WTC11 (cell line): ENCODE results near the gene CTNNAL1. TPM values are rescaled to one million over a fixed set of nuclear protein-coding genes. Genes with fewer than 3 reads are reported as not detected.

Experiments used
- ATAC-seq: fragments of 200-7000 bp; cut with Tn5 transposase; 2 replicates; pipeline ENCODE4 v1.10.0; 2021; ENCODE audit warnings: mild to moderate bottlenecking, moderate library complexity
- CTCF ChIA-PET: fragments of 300-600 bp; sonication (Branson Sonifier 250); formaldehyde crosslinking; loops from one replicate; lab custom pipeline; 2021; ENCODE audit warnings: antibody characterized with exemption; lab: Charles Lee
- POLR2A ChIA-PET: fragments of 350-600 bp; sonication (Branson Sonifier 250); formaldehyde crosslinking; loops from one replicate; lab custom pipeline; 2021; ENCODE audit warnings: antibody characterized with exemption; lab: Charles Lee
- DNase-seq: peaks from one replicate; pipeline ENCODE4 v3.0.0; 2021; ENCODE audit warnings: low spot score
- H3K27ac Mint-ChIP-seq: 2 replicates; pipeline ENCODE4 v1.8.0; 2021; ENCODE audit warnings: mixed read lengths
- H3K27me3 Mint-ChIP-seq: 2 replicates; pipeline ENCODE4 v1.8.0; 2021; ENCODE audit warnings: low read depth, mild to moderate bottlenecking, moderate library complexity, mixed read lengths
- H3K36me3 Mint-ChIP-seq: 2 replicates; pipeline ENCODE4 v1.8.0; 2021; ENCODE audit warnings: mixed read lengths
- H3K4me1 Mint-ChIP-seq: 2 replicates; pipeline ENCODE4 v1.8.0; 2022; ENCODE audit warnings: mixed read lengths
- H3K4me3 Mint-ChIP-seq: 2 replicates; pipeline ENCODE4 v1.8.0; 2021; ENCODE audit warnings: mild to moderate bottlenecking, moderate library complexity, mixed read lengths
- H3K9me3 Mint-ChIP-seq: 2 replicates; pipeline ENCODE4 v1.8.0; 2021; ENCODE audit warnings: mixed read lengths
- CBFB ChIP-seq: sonication (generic); formaldehyde crosslinking; IDR thresholded peaks from 2 replicates; pipeline ENCODE4 v1.8.1; 2022; ENCODE audit warnings: mild to moderate bottlenecking, low read depth, missing genetic modification reagents
- GABPB1 ChIP-seq: sonication (generic); formaldehyde crosslinking; IDR thresholded peaks from 2 replicates; pipeline ENCODE4 v1.8.1; 2023; ENCODE audit warnings: mild to moderate bottlenecking, missing genetic modification reagents
- GRHL2 ChIP-seq: fragments of 250-450 bp; sonication (Bioruptor Pico); IDR thresholded peaks from 2 replicates; pipeline ENCODE4 v1.8.0; 2022; ENCODE audit warnings: mild to moderate bottlenecking, moderate library complexity; ENCODE audit not compliant: insufficient replicate concordance, severe bottlenecking
- GTF2I ChIP-seq: fragments of 250-450 bp; sonication (Bioruptor Pico); conservative IDR thresholded peaks from 2 replicates; pipeline ENCODE4 v1.4.0; 2021; ENCODE audit warnings: mild to moderate bottlenecking
- IRF2 ChIP-seq: sonication (generic); formaldehyde crosslinking; IDR thresholded peaks from 2 replicates; pipeline ENCODE4 v1.8.0; 2022; ENCODE audit warnings: low read depth, missing genetic modification reagents, borderline replicate concordance
- NR2C2 ChIP-seq: sonication (generic); formaldehyde crosslinking; IDR thresholded peaks from 2 replicates; pipeline ENCODE4 v1.8.0; 2022; ENCODE audit warnings: mild to moderate bottlenecking, missing genetic modification reagents
- ZNF121 ChIP-seq: sonication (generic); formaldehyde crosslinking; IDR thresholded peaks from 2 replicates; pipeline ENCODE4 v1.8.0; 2023; ENCODE audit warnings: missing genetic modification reagents
- ZNF423 ChIP-seq: fragments of 250-450 bp; sonication (Bioruptor Pico); IDR thresholded peaks from 2 replicates; pipeline ENCODE4 v2.1.2; 2022; ENCODE audit warnings: mild to moderate bottlenecking, moderate library complexity
- total RNA-seq: library from RNA; stranded (reverse); gene quantifications from 3 replicates; pipeline ENCODE4 v1.2.3, GENCODE V29; 2021
- TF ChIP-seq, protein P1 (sequence below): sonication (generic); formaldehyde crosslinking; IDR thresholded peaks from 2 replicates; pipeline ENCODE4 v1.8.1; 2023; ENCODE audit warnings: mild to moderate bottlenecking, missing genetic modification reagents, moderate library complexity
- TF ChIP-seq, protein P2 (sequence below): fragments of 250-450 bp; sonication (Bioruptor Pico); IDR thresholded peaks from 2 replicates; pipeline ENCODE4 v1.9.0; 2021; ENCODE audit warnings: mild to moderate bottlenecking
- TF ChIP-seq, protein P3 (sequence below): sonication (generic); formaldehyde crosslinking; IDR thresholded peaks from 2 replicates; pipeline ENCODE4 v1.8.1; 2022; ENCODE audit warnings: low read depth, missing genetic modification reagents, borderline replicate concordance
- TF ChIP-seq, protein P4 (sequence below): sonication (generic); formaldehyde crosslinking; IDR thresholded peaks from 2 replicates; pipeline ENCODE4 v1.8.0; 2022; ENCODE audit warnings: mild to moderate bottlenecking, missing genetic modification reagents
- TF ChIP-seq, protein P5 (sequence below): fragments of 250-450 bp; sonication (Bioruptor Pico); IDR thresholded peaks from 2 replicates; pipeline ENCODE4 v1.8.0; 2021; ENCODE audit warnings: mild to moderate bottlenecking
- TF ChIP-seq, protein P6 (sequence below): fragments of 200-600 bp; IDR thresholded peaks from 2 replicates; pipeline ENCODE4 v1.8.0; 2022; ENCODE audit warnings: antibody characterized with exemption
- TF ChIP-seq, protein P7 (sequence below): sonication (generic); formaldehyde crosslinking; conservative IDR thresholded peaks from 2 replicates; pipeline ENCODE4 v1.8.1; 2023; ENCODE audit warnings: mild to moderate bottlenecking, low read depth, missing genetic modification reagents, moderate library complexity
- TF ChIP-seq, protein P8 (sequence below): sonication (generic); formaldehyde crosslinking; IDR thresholded peaks from 2 replicates; pipeline ENCODE4 v1.8.1; 2022; ENCODE audit warnings: mild to moderate bottlenecking, moderate library complexity, missing genetic modification reagents
- TF ChIP-seq, protein P9 (sequence below): sonication (generic); formaldehyde crosslinking; IDR thresholded peaks from 2 replicates; pipeline ENCODE4 v1.8.0; 2022; ENCODE audit warnings: missing genetic modification reagents
- TF ChIP-seq, protein P10 (sequence below): sonication (generic); formaldehyde crosslinking; IDR thresholded peaks from 2 replicates; pipeline ENCODE4 v1.8.1; 2023; ENCODE audit warnings: mild to moderate bottlenecking, missing genetic modification reagents

Gene CTNNAL1
- total RNA-seq, 1 experiment from 2014 or later: 53.1 TPM

DNA sequence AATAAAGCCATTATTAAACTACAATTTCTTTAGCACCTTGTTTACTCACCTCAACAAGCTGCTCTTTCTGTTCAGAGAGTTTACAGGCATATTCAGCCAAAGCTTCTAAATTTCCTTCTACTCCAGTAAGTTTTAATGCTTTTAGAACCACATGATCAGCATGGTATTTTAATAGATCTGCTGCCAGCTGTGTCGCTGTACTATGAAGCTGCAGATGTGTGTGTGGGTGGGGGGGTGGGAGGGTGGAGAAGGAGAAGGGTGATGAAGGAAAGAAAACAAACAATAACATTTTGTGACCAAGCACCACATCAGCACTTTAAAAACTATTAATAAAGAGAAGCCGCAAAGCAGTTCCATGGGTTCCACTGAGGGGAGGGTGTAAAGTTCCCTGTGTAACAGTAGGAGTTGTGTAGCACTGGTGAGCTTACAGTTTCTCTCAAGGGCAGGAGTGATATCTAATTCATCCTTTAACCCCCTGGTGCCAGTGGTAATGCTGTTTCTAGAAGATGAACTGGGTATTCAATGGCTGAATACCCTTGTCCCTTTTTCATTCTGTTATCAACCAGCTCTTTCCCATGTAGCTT lies 40.6 kb downstream of the CTNNAL1 start (continued):
- no peak for TF ChIP-seq GTF2I (CRISPR knock-in tag)
- TF ChIP-seq, protein P1, sequence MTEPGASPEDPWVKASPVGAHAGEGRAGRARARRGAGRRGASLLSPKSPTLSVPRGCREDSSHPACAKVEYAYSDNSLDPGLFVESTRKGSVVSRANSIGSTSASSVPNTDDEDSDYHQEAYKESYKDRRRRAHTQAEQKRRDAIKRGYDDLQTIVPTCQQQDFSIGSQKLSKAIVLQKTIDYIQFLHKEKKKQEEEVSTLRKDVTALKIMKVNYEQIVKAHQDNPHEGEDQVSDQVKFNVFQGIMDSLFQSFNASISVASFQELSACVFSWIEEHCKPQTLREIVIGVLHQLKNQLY: no peak
- TF ChIP-seq, protein P2, sequence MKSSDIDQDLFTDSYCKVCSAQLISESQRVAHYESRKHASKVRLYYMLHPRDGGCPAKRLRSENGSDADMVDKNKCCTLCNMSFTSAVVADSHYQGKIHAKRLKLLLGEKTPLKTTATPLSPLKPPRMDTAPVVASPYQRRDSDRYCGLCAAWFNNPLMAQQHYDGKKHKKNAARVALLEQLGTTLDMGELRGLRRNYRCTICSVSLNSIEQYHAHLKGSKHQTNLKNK (CRISPR knock-in tag): no peak
- TF ChIP-seq, protein P3, sequence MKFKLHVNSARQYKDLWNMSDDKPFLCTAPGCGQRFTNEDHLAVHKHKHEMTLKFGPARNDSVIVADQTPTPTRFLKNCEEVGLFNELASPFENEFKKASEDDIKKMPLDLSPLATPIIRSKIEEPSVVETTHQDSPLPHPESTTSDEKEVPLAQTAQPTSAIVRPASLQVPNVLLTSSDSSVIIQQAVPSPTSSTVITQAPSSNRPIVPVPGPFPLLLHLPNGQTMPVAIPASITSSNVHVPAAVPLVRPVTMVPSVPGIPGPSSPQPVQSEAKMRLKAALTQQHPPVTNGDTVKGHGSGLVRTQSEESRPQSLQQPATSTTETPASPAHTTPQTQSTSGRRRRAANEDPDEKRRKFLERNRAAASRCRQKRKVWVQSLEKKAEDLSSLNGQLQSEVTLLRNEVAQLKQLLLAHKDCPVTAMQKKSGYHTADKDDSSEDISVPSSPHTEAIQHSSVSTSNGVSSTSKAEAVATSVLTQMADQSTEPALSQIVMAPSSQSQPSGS: no peak

DNA sequence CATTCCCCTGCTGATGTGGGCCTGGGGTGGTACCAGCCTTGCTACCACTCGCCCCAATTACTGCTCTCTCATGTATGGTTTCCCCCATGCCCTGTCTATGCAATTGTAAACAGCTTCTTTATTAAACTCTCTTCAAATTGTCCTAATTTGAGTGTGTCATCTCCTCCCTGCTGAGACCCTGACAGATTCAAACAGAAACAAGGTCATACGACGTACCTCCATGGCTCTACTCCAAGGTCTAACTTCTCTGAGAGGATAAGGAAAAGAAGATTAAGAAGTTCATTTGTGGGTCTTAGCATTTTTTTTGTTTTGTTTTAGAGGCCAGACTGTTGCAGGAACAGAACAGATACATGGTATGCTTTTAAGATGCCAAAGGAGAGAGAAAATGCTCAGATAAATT lies 41.1 kb downstream of the CTNNAL1 start:
- ChIA-PET POLR2A (no interaction called here), CTCF (no interaction called here)
- Mint-ChIP-seq H3K36me3 (peaks cover 16% of the 10 kb centered on the region), H3K27ac (no peak overlapping the region), H3K27me3 (no peaks in the 10 kb centered on the region), H3K4me3 (no peak overlapping the region), H3K9me3 (peaks cover 7% of the 10 kb centered on the region; the same call in 1 of the 2 replicates), H3K4me1 (no peaks in the 10 kb centered on the region)
- ATAC-seq (no peak), DNase-seq (no peak)
- TF ChIP-seq, protein P4, sequence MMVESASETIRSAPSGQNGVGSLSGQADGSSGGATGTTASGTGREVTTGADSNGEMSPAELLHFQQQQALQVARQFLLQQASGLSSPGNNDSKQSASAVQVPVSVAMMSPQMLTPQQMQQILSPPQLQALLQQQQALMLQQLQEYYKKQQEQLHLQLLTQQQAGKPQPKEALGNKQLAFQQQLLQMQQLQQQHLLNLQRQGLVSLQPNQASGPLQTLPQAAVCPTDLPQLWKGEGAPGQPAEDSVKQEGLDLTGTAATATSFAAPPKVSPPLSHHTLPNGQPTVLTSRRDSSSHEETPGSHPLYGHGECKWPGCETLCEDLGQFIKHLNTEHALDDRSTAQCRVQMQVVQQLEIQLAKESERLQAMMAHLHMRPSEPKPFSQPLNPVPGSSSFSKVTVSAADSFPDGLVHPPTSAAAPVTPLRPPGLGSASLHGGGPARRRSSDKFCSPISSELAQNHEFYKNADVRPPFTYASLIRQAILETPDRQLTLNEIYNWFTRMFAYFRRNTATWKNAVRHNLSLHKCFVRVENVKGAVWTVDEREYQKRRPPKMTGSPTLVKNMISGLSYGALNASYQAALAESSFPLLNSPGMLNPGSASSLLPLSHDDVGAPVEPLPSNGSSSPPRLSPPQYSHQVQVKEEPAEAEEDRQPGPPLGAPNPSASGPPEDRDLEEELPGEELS (CRISPR knock-in tag): no peak
- TF ChIP-seq NR2C2 (CRISPR knock-in tag) (no peak), GABPB1 (no peak), GRHL2 (CRISPR knock-in tag) (no peak), IRF2 (CRISPR knock-in tag) (no peak), CBFB (CRISPR knock-in tag) (no peak), ZNF121 (CRISPR knock-in tag) (no peak), ZNF423 (no peak)
- TF ChIP-seq, protein P5, sequence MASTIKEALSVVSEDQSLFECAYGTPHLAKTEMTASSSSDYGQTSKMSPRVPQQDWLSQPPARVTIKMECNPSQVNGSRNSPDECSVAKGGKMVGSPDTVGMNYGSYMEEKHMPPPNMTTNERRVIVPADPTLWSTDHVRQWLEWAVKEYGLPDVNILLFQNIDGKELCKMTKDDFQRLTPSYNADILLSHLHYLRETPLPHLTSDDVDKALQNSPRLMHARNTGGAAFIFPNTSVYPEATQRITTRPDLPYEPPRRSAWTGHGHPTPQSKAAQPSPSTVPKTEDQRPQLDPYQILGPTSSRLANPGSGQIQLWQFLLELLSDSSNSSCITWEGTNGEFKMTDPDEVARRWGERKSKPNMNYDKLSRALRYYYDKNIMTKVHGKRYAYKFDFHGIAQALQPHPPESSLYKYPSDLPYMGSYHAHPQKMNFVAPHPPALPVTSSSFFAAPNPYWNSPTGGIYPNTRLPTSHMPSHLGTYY (CRISPR knock-in tag): no peak
- TF ChIP-seq, protein P2 (CRISPR knock-in tag): no peak
- TF ChIP-seq, protein P6, sequence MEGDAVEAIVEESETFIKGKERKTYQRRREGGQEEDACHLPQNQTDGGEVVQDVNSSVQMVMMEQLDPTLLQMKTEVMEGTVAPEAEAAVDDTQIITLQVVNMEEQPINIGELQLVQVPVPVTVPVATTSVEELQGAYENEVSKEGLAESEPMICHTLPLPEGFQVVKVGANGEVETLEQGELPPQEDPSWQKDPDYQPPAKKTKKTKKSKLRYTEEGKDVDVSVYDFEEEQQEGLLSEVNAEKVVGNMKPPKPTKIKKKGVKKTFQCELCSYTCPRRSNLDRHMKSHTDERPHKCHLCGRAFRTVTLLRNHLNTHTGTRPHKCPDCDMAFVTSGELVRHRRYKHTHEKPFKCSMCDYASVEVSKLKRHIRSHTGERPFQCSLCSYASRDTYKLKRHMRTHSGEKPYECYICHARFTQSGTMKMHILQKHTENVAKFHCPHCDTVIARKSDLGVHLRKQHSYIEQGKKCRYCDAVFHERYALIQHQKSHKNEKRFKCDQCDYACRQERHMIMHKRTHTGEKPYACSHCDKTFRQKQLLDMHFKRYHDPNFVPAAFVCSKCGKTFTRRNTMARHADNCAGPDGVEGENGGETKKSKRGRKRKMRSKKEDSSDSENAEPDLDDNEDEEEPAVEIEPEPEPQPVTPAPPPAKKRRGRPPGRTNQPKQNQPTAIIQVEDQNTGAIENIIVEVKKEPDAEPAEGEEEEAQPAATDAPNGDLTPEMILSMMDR: no peak
- TF ChIP-seq, protein P7, sequence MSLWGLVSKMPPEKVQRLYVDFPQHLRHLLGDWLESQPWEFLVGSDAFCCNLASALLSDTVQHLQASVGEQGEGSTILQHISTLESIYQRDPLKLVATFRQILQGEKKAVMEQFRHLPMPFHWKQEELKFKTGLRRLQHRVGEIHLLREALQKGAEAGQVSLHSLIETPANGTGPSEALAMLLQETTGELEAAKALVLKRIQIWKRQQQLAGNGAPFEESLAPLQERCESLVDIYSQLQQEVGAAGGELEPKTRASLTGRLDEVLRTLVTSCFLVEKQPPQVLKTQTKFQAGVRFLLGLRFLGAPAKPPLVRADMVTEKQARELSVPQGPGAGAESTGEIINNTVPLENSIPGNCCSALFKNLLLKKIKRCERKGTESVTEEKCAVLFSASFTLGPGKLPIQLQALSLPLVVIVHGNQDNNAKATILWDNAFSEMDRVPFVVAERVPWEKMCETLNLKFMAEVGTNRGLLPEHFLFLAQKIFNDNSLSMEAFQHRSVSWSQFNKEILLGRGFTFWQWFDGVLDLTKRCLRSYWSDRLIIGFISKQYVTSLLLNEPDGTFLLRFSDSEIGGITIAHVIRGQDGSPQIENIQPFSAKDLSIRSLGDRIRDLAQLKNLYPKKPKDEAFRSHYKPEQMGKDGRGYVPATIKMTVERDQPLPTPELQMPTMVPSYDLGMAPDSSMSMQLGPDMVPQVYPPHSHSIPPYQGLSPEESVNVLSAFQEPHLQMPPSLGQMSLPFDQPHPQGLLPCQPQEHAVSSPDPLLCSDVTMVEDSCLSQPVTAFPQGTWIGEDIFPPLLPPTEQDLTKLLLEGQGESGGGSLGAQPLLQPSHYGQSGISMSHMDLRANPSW: no peak
- TF ChIP-seq, protein P8, sequence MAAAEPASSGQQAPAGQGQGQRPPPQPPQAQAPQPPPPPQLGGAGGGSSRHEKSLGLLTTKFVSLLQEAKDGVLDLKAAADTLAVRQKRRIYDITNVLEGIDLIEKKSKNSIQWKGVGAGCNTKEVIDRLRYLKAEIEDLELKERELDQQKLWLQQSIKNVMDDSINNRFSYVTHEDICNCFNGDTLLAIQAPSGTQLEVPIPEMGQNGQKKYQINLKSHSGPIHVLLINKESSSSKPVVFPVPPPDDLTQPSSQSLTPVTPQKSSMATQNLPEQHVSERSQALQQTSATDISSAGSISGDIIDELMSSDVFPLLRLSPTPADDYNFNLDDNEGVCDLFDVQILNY (CRISPR knock-in tag): no peak
- TF ChIP-seq, protein P9, sequence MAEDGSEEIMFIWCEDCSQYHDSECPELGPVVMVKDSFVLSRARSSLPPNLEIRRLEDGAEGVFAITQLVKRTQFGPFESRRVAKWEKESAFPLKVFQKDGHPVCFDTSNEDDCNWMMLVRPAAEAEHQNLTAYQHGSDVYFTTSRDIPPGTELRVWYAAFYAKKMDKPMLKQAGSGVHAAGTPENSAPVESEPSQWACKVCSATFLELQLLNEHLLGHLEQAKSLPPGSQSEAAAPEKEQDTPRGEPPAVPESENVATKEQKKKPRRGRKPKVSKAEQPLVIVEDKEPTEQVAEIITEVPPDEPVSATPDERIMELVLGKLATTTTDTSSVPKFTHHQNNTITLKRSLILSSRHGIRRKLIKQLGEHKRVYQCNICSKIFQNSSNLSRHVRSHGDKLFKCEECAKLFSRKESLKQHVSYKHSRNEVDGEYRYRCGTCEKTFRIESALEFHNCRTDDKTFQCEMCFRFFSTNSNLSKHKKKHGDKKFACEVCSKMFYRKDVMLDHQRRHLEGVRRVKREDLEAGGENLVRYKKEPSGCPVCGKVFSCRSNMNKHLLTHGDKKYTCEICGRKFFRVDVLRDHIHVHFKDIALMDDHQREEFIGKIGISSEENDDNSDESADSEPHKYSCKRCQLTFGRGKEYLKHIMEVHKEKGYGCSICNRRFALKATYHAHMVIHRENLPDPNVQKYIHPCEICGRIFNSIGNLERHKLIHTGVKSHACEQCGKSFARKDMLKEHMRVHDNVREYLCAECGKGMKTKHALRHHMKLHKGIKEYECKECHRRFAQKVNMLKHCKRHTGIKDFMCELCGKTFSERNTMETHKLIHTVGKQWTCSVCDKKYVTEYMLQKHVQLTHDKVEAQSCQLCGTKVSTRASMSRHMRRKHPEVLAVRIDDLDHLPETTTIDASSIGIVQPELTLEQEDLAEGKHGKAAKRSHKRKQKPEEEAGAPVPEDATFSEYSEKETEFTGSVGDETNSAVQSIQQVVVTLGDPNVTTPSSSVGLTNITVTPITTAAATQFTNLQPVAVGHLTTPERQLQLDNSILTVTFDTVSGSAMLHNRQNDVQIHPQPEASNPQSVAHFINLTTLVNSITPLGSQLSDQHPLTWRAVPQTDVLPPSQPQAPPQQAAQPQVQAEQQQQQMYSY: no peak
- TF ChIP-seq, protein P10, sequence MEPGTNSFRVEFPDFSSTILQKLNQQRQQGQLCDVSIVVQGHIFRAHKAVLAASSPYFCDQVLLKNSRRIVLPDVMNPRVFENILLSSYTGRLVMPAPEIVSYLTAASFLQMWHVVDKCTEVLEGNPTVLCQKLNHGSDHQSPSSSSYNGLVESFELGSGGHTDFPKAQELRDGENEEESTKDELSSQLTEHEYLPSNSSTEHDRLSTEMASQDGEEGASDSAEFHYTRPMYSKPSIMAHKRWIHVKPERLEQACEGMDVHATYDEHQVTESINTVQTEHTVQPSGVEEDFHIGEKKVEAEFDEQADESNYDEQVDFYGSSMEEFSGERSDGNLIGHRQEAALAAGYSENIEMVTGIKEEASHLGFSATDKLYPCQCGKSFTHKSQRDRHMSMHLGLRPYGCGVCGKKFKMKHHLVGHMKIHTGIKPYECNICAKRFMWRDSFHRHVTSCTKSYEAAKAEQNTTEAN: no peak
